Measurements from ENCODE around the gene EXOC2. TPM values are rescaled to one million over a fixed set of nuclear protein-coding genes. Genes with fewer than 3 reads are reported as not detected.

The EXOC2 gene
- total and polyA plus RNA-seq, 2 donors (not counting 3 experiments of a cell fraction or from before 2014, with no cell fraction given) = 18.2 to 30.8 TPM

DNA sequence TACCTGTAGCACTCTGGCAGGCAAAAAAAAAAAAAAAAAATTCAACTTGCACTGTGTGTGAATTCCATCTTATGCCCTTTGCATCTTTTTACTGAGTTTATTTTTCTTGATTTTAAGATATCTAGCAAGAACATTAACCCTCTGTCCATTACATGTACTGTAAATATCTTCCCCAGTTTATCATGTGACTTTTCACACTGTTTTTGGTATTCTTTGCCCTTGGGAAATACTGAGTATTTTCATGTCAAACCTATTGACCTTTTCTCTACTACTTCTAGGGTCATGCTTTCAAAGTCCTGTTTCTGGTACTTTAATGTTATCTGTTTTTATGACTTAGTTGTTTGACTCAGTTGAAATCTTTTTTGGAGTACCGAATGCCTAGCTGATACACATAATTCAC, 35.2 kb downstream of the EXOC2 start:
- Histone ChIP-seq H3K27ac (ENCODE audit: insufficient read depth, low read depth, low read length) (no peak overlapping the region), H3K27me3 (ENCODE audit: control insufficient read depth in 2 of 2, insufficient read depth in 2 of 2, low read length in 2 of 2) (no peaks in the 10 kb centered on the region), H3K4me1 (ENCODE audit: control insufficient read depth, extremely low read depth, insufficient read depth, low read length) (no peaks in the 10 kb centered on the region), H2AFZ (ENCODE audit: low read depth, low read length) (no peak overlapping the region), H3K4me3 (replicated peaks in 1 of 3; ENCODE audit: insufficient read depth in 1 of 3, low read depth in 1 of 3, low read length in 3 of 3) (no peak overlapping the region), H3K9me1 (replicated peaks; ENCODE audit: control insufficient read depth, extremely low read depth, insufficient read depth, low read length) (no peaks in the 10 kb centered on the region), H3K36me3 (ENCODE audit: control insufficient read depth in 2 of 2, extremely low read depth in 1 of 2, insufficient read depth in 2 of 2, low read length in 2 of 2) (peaks cover 0 to 2% of the 10 kb centered on the region in 2 experiments), H4K20me1 (replicated peaks; ENCODE audit: control insufficient read depth, extremely low read depth, insufficient read depth, low read length) (peaks cover 2% of the 10 kb centered on the region), H3K4me2 (ENCODE audit: insufficient read depth, low read length) (no peak overlapping the region), H3K9ac (replicated peaks; ENCODE audit: extremely low read depth, insufficient read depth, low read length) (no peak overlapping the region), H3K9me3 (replicated peaks; ENCODE audit: control insufficient read depth, insufficient read depth, low read length) (no peaks in the 10 kb centered on the region), H3K79me2 (ENCODE audit: control insufficient read depth, insufficient read depth, low read length) (peaks cover 42% of the 10 kb centered on the region)
- POLR2A ChIA-PET = no interaction called here
- CTCF ChIA-PET = interaction anchor here (0.9 kb wide), 1 partner anchor 46 kb away, joined by 4 read pairs; no protein-coding TSS in a partner anchor
- no peak for FAIRE-seq
- no peak for DNase-seq (ENCODE audit: low read depth, low spot score)
- intact Hi-C loops (cut with micrococcal nuclease) = no loop called here
- TF ChIP-seq POLR2A (IDR thresholded peaks at IDR 0.05; ENCODE audit: low read depth, low read length) (no peak), EZH2 (IDR thresholded peaks at IDR 0.05; ENCODE audit: borderline replicate concordance, low read depth, low read length, severe bottlenecking) (no peak), POLR2AphosphoS5 (IDR thresholded peaks at IDR 0.05; ENCODE audit: insufficient read depth, low read depth, low read length) (no peak), MYC (IDR thresholded peaks at IDR 0.05; ENCODE audit: low read depth, low read length) (no peak), FOS (IDR thresholded peaks at IDR 0.05; ENCODE audit: borderline replicate concordance, insufficient read depth, low read length) (no peak), JUN (IDR thresholded peaks at IDR 0.05; ENCODE audit: borderline replicate concordance, insufficient read depth, insufficient read length, low read depth) (no peak), GATA2 (IDR thresholded peaks at IDR 0.05; ENCODE audit: insufficient read depth, insufficient read length, low read depth, low read length) (no peak)
- TF ChIP-seq, protein P1, sequence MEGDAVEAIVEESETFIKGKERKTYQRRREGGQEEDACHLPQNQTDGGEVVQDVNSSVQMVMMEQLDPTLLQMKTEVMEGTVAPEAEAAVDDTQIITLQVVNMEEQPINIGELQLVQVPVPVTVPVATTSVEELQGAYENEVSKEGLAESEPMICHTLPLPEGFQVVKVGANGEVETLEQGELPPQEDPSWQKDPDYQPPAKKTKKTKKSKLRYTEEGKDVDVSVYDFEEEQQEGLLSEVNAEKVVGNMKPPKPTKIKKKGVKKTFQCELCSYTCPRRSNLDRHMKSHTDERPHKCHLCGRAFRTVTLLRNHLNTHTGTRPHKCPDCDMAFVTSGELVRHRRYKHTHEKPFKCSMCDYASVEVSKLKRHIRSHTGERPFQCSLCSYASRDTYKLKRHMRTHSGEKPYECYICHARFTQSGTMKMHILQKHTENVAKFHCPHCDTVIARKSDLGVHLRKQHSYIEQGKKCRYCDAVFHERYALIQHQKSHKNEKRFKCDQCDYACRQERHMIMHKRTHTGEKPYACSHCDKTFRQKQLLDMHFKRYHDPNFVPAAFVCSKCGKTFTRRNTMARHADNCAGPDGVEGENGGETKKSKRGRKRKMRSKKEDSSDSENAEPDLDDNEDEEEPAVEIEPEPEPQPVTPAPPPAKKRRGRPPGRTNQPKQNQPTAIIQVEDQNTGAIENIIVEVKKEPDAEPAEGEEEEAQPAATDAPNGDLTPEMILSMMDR (IDR thresholded peaks at IDR 0.05; ENCODE audit: extremely low read depth in 1 of 2, insufficient read depth in 1 of 2, low read depth in 1 of 2, low read length in 2 of 2) = no peak
- TF ChIP-seq, protein P2, sequence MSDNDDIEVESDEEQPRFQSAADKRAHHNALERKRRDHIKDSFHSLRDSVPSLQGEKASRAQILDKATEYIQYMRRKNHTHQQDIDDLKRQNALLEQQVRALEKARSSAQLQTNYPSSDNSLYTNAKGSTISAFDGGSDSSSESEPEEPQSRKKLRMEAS (IDR thresholded peaks at IDR 0.05; ENCODE audit: insufficient read depth, insufficient read length) = no peak
- dilution Hi-C loops (cut with MboI; ENCODE audit: extremely low pct_ligation_motif_present, low sequenced_read_pairs) = no loop called here
- BruUV-seq (replicated peaks) = no TSS peak
